Activated B cell treated with CpG ODN at 0.5 μM for 24 hours (primary cell): Measurements from ENCODE around the gene GPR87. TPM values are rescaled to one million over a fixed set of nuclear protein-coding genes. Genes with fewer than 3 reads are reported as not detected.

Experiments
- ATAC-seq: fragments of 200-7000 bp; cut with Tn5 transposase; one replicate; pipeline ENCODE4 v1.10.0; 2021; ENCODE audit warnings: low read depth, mild to moderate bottlenecking, moderate library complexity
- CTCF ChIA-PET: fragments of 350-600 bp; sonication (Branson Sonifier 250); formaldehyde crosslinking; loops from one replicate; lab custom pipeline; 2021; ENCODE audit warnings: antibody characterized with exemption; lab: Charles Lee
- POLR2A ChIA-PET: fragments of 350-600 bp; sonication (Branson Sonifier 250); formaldehyde crosslinking; loops from one replicate; lab custom pipeline; 2021; ENCODE audit warnings: antibody characterized with exemption; lab: Charles Lee
- DNase-seq: peaks from one replicate; pipeline ENCODE4 v3.0.0; 2022
- H3K27ac Mint-ChIP-seq: one replicate; pipeline ENCODE4 v1.8.0; 2020; ENCODE audit warnings: mixed read lengths
- H3K27me3 Mint-ChIP-seq: one replicate; pipeline ENCODE4 v1.8.0; 2021; ENCODE audit warnings: mixed read lengths
- H3K36me3 Mint-ChIP-seq: one replicate; pipeline ENCODE4 v1.8.0; 2021; ENCODE audit warnings: low read depth, mixed read lengths
- H3K4me1 Mint-ChIP-seq: one replicate; pipeline ENCODE4 v1.8.0; 2021; ENCODE audit warnings: mixed read lengths
- H3K4me3 Mint-ChIP-seq: one replicate; pipeline ENCODE4 v1.8.0; 2020; ENCODE audit warnings: mild to moderate bottlenecking, mixed read lengths
- H3K9me3 Mint-ChIP-seq: one replicate; pipeline ENCODE4 v1.8.0; 2020; ENCODE audit warnings: mixed read lengths
- CTCF ChIP-seq: fragments of 200-600 bp; IDR thresholded peaks from one replicate; pipeline ENCODE4 v1.8.0; 2022; ENCODE audit warnings: antibody characterized with exemption, mild to moderate bottlenecking
- intact Hi-C: fragments of 100-400 bp; cut with micrococcal nuclease; formaldehyde crosslinking; loops from one replicate; pipeline ENCODE4 v1.15.1; 2024
- total RNA-seq: library from RNA; stranded (reverse); gene quantifications from 2 replicates; pipeline ENCODE4 v1.2.3, GENCODE V29; 2022

GPR87 gene
- not detected in 2 replicates for total RNA-seq

GRCh38 chr3:151316267-151316991 is at the start of gene GPR87:
Gene GPR87, minus strand, starts transcription at chr3:151316820. Its CDS starts 16,720 bp downstream, at chr3:151300100.
- no peak for TF ChIP-seq CTCF
- H3K36me3 Mint-ChIP-seq: no peaks in the 10 kb centered on the region
- H3K9me3 Mint-ChIP-seq: no peaks in the 10 kb centered on the region
- H3K4me3 Mint-ChIP-seq: no peak within 1 kb of the TSS
- DNase-seq: no peak
- H3K27me3 Mint-ChIP-seq: no peaks in the 10 kb centered on the region
- no peaks in the 10 kb centered on the region for H3K4me1 Mint-ChIP-seq
- POLR2A ChIA-PET: no interaction called here
- ATAC-seq: no peak
- no peak within 1 kb of the TSS for H3K27ac Mint-ChIP-seq
- intact Hi-C loops: no loop called here
- CTCF ChIA-PET: no interaction called here

GRCh38 chr3:151362751-151363174 is 46.1 kb upstream of the GPR87 start:
- intact Hi-C loops: no loop called here
- Mint-ChIP-seq H3K27ac (no peak overlapping the region), H3K27me3 (no peaks in the 10 kb centered on the region), H3K4me1 (peaks cover 6% of the 10 kb centered on the region), H3K36me3 (no peaks in the 10 kb centered on the region), H3K4me3 (no peak overlapping the region), H3K9me3 (no peaks in the 10 kb centered on the region)
- DNase-seq: no peak
- no peak for ATAC-seq
- ChIA-PET POLR2A (no interaction called here), CTCF (interaction anchor here (0.6 kb wide), 1 partner anchor 23 kb away, joined by 4 read pairs; no protein-coding TSS in a partner anchor)
- no peak for TF ChIP-seq CTCF

- CTCF ChIA-PET: no interaction called here
- H3K4me3 Mint-ChIP-seq: no peak overlapping the region
- H3K27me3 Mint-ChIP-seq: no peaks in the 10 kb centered on the region
- no peak for DNase-seq
- no peak for TF ChIP-seq CTCF
- no peak for ATAC-seq
- POLR2A ChIA-PET: interaction anchor here (1.7 kb wide), 1 partner anchor 27 kb away, joined by 4 read pairs; the partner anchor contains the start of gene P2RY12
- no peaks in the 10 kb centered on the region for H3K36me3 Mint-ChIP-seq
- peaks cover 25% of the 10 kb centered on the region for H3K4me1 Mint-ChIP-seq
- H3K9me3 Mint-ChIP-seq: no peaks in the 10 kb centered on the region
- no peak overlapping the region for H3K27ac Mint-ChIP-seq
- intact Hi-C loops: loop anchor here (2.0 kb wide), 1 partner anchor 17 kb away; no protein-coding TSS in a partner anchor
These were observed 40.8 kb upstream of the GPR87 start for GRCh38 chr3:151357463-151357850.

GRCh38 chr3:151356794-151357462 is 40.3 kb upstream of the GPR87 start:
- no peaks in the 10 kb centered on the region for H3K27me3 Mint-ChIP-seq
- no peaks in the 10 kb centered on the region for H3K9me3 Mint-ChIP-seq
- ChIA-PET POLR2A (interaction anchor here (1.7 kb wide), 1 partner anchor 28 kb away, joined by 4 read pairs; the partner anchor contains the start of gene P2RY12), CTCF (no interaction called here)
- ATAC-seq (peak; percentile 57), DNase-seq (no peak)
- H3K4me3 Mint-ChIP-seq: no peak overlapping the region
- TF ChIP-seq CTCF: no peak
- H3K4me1 Mint-ChIP-seq: peaks cover 30% of the 10 kb centered on the region
- peak overlapping the region; percentile 13 for H3K27ac Mint-ChIP-seq
- intact Hi-C loops: loop anchor here (2.0 kb wide), 1 partner anchor 16 kb away; no protein-coding TSS in a partner anchor
- no peaks in the 10 kb centered on the region for H3K36me3 Mint-ChIP-seq

DNA sequence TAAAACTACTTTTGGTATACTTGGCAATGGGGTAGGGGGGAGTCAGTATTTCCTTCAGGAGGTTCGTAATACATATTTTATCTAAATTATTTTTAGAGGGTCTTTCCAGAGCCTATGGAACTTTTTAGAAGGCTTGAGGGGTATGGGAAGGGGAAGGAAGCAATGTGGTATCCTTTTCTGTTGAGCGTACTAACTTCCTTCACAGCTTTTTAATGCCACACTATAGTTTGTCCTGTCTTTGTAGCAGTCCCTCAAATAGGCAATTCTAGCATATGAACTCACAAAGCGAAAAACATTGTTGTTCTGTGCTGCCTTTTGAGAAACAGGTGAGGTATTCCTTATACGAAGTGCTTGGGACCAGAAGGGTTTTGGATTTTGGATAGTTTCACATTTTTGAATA is 35.0 kb upstream of the GPR87 start:
- intact Hi-C loops: no loop called here
- ChIA-PET CTCF (no interaction called here), POLR2A (no interaction called here)
- Mint-ChIP-seq H3K4me1 (peaks cover 32% of the 10 kb centered on the region), H3K9me3 (no peaks in the 10 kb centered on the region), H3K4me3 (peak overlapping the region; percentile 55), H3K27ac (peak overlapping the region; percentile 67), H3K27me3 (no peaks in the 10 kb centered on the region), H3K36me3 (no peaks in the 10 kb centered on the region)
- no peak for DNase-seq
- TF ChIP-seq CTCF: no peak
- no peak for ATAC-seq
